Dendritic cell treated with granulocyte-macrophage colony-stimulating factor and Interleukin-4, amounts not matched to agents 40 ng/mL and 50 ng/mL, for 4 days (primary cell): Measurements from ENCODE around the gene GALNT16.

ENCODE experiments used
- H3K27ac Mint-ChIP-seq: one replicate; pipeline ENCODE4 v1.8.0; 2022; ENCODE audit warnings: mild to moderate bottlenecking, mixed read lengths
- H3K27me3 Mint-ChIP-seq: one replicate; pipeline ENCODE4 v1.8.0; 2022; ENCODE audit warnings: mild to moderate bottlenecking, mixed read lengths
- H3K36me3 Mint-ChIP-seq: one replicate; pipeline ENCODE4 v1.8.0; 2022; ENCODE audit warnings: low read depth, mixed read lengths
- H3K4me1 Mint-ChIP-seq: one replicate; pipeline ENCODE4 v1.8.0; 2022; ENCODE audit warnings: low read depth, mixed read lengths
- H3K4me3 Mint-ChIP-seq: one replicate; pipeline ENCODE4 v1.8.0; 2022; ENCODE audit warnings: mild to moderate bottlenecking, moderate library complexity, mixed read lengths
- H3K9me3 Mint-ChIP-seq: one replicate; pipeline ENCODE4 v1.8.0; 2022; ENCODE audit warnings: mixed read lengths
- intact Hi-C: fragments of 100-400 bp; cut with micrococcal nuclease; formaldehyde crosslinking; loops from one replicate; pipeline ENCODE4 v1.15.0; 2022

The GALNT16 gene

GRCh38 chr14:69334576-69334975, 74.6 kb downstream of the GALNT16 start:
- Mint-ChIP-seq H3K4me3 (no peak overlapping the region), H3K4me1 (peaks cover 9% of the 10 kb centered on the region), H3K27me3 (peaks cover 24% of the 10 kb centered on the region), H3K36me3 (no peaks in the 10 kb centered on the region), H3K27ac (no peak overlapping the region), H3K9me3 (no peaks in the 10 kb centered on the region)
- intact Hi-C loops = no loop called here

- no peaks in the 10 kb centered on the region for H3K36me3 Mint-ChIP-seq
- H3K27me3 Mint-ChIP-seq = peaks cover 24% of the 10 kb centered on the region
- H3K9me3 Mint-ChIP-seq = no peaks in the 10 kb centered on the region
- H3K4me1 Mint-ChIP-seq = peaks cover 9% of the 10 kb centered on the region
- H3K4me3 Mint-ChIP-seq = no peak overlapping the region
- no peak overlapping the region for H3K27ac Mint-ChIP-seq
- intact Hi-C loops = no loop called here
Observed at GRCh38 chr14:69335371-69335771, 75.4 kb downstream of the GALNT16 start.

GRCh38 chr14:69337984-69338383, 78.0 kb downstream of the GALNT16 start:
- intact Hi-C loops = no loop called here
- Mint-ChIP-seq H3K9me3 (no peaks in the 10 kb centered on the region), H3K27ac (no peak overlapping the region)

GRCh38 chr14:69339426-69339825, 79.5 kb downstream of the GALNT16 start:
- Mint-ChIP-seq H3K27me3 (peaks cover 19% of the 10 kb centered on the region), H3K36me3 (no peaks in the 10 kb centered on the region), H3K9me3 (no peaks in the 10 kb centered on the region), H3K27ac (no peak overlapping the region), H3K4me1 (peaks cover 9% of the 10 kb centered on the region), H3K4me3 (no peak overlapping the region)
- intact Hi-C loops = no loop called here

More at GRCh38 chr14:69337984-69338383, 78.0 kb downstream of the GALNT16 start:
- peaks cover 9% of the 10 kb centered on the region for H3K4me1 Mint-ChIP-seq
- no peaks in the 10 kb centered on the region for H3K36me3 Mint-ChIP-seq
- H3K4me3 Mint-ChIP-seq = no peak overlapping the region
- H3K27me3 Mint-ChIP-seq = peaks cover 26% of the 10 kb centered on the region

GRCh38 chr14:69342928-69343525, 83.1 kb downstream of the GALNT16 start:
- no peaks in the 10 kb centered on the region for H3K4me1 Mint-ChIP-seq
- intact Hi-C loops = loop anchor here (10.0 kb wide), 1 partner anchor 98 kb away; no protein-coding TSS in a partner anchor
- no peak overlapping the region for H3K27ac Mint-ChIP-seq
- no peaks in the 10 kb centered on the region for H3K36me3 Mint-ChIP-seq
- H3K27me3 Mint-ChIP-seq = peaks cover 21% of the 10 kb centered on the region
- H3K4me3 Mint-ChIP-seq = no peak overlapping the region
- H3K9me3 Mint-ChIP-seq = no peaks in the 10 kb centered on the region

- Mint-ChIP-seq H3K27me3 (peaks cover 21% of the 10 kb centered on the region), H3K27ac (no peak overlapping the region), H3K4me3 (no peak overlapping the region), H3K9me3 (no peaks in the 10 kb centered on the region), H3K4me1 (no peaks in the 10 kb centered on the region), H3K36me3 (no peaks in the 10 kb centered on the region)
- intact Hi-C loops = loop anchor here (10.0 kb wide), 1 partner anchor 99 kb away; no protein-coding TSS in a partner anchor
Observed at GRCh38 chr14:69344171-69344570, 84.2 kb downstream of the GALNT16 start.

GRCh38 chr14:69345402-69345801, 85.4 kb downstream of the GALNT16 start:
- Mint-ChIP-seq H3K4me1 (peaks cover under 1% of the 10 kb centered on the region), H3K9me3 (no peaks in the 10 kb centered on the region), H3K27ac (no peak overlapping the region), H3K27me3 (peaks cover 24% of the 10 kb centered on the region), H3K4me3 (no peak overlapping the region), H3K36me3 (no peaks in the 10 kb centered on the region)
- intact Hi-C loops = loop anchor here (10.0 kb wide), 1 partner anchor 101 kb away; no protein-coding TSS in a partner anchor

- peaks cover 14% of the 10 kb centered on the region for H3K4me1 Mint-ChIP-seq
- intact Hi-C loops = loop anchor here (10.0 kb wide), 1 partner anchor 102 kb away; no protein-coding TSS in a partner anchor
Observed at GRCh38 chr14:69346710-69347109, 86.8 kb downstream of the GALNT16 start.

GRCh38 chr14:69349091-69349777, 89.3 kb downstream of the GALNT16 start:
- no peaks in the 10 kb centered on the region for H3K9me3 Mint-ChIP-seq
- H3K27me3 Mint-ChIP-seq = peaks cover 16% of the 10 kb centered on the region
- intact Hi-C loops = loop anchor here (10.0 kb wide), 1 partner anchor 104 kb away; no protein-coding TSS in a partner anchor
- H3K4me1 Mint-ChIP-seq = peaks cover 33% of the 10 kb centered on the region
- H3K36me3 Mint-ChIP-seq = no peaks in the 10 kb centered on the region
- H3K27ac Mint-ChIP-seq = no peak overlapping the region
- H3K4me3 Mint-ChIP-seq = no peak overlapping the region

More at GRCh38 chr14:69346710-69347109, 86.8 kb downstream of the GALNT16 start:
- H3K27ac Mint-ChIP-seq = no peak overlapping the region
- no peaks in the 10 kb centered on the region for H3K9me3 Mint-ChIP-seq
- no peak overlapping the region for H3K4me3 Mint-ChIP-seq
- H3K27me3 Mint-ChIP-seq = peaks cover 22% of the 10 kb centered on the region
- no peaks in the 10 kb centered on the region for H3K36me3 Mint-ChIP-seq

GRCh38 chr14:69350892-69351291, 90.9 kb downstream of the GALNT16 start:
- Mint-ChIP-seq H3K4me1 (peaks cover 38% of the 10 kb centered on the region), H3K27ac (peak overlapping the region; percentile 26), H3K9me3 (no peaks in the 10 kb centered on the region), H3K36me3 (no peaks in the 10 kb centered on the region), H3K27me3 (peaks cover 14% of the 10 kb centered on the region), H3K4me3 (no peak overlapping the region)
- intact Hi-C loops = no loop called here

- Mint-ChIP-seq H3K4me1 (peaks cover 38% of the 10 kb centered on the region), H3K9me3 (no peaks in the 10 kb centered on the region), H3K4me3 (no peak overlapping the region), H3K27ac (peak overlapping the region; percentile 26), H3K27me3 (peaks cover 14% of the 10 kb centered on the region), H3K36me3 (no peaks in the 10 kb centered on the region)
- intact Hi-C loops = no loop called here
Observed at GRCh38 chr14:69351385-69351784, 91.4 kb downstream of the GALNT16 start.

GRCh38 chr14:69351911-69352310, 92.0 kb downstream of the GALNT16 start:
- intact Hi-C loops = no loop called here
- no peaks in the 10 kb centered on the region for H3K36me3 Mint-ChIP-seq

GRCh38 chr14:69353168-69353567, 93.2 kb downstream of the GALNT16 start:
- H3K27me3 Mint-ChIP-seq = peaks cover 11% of the 10 kb centered on the region
- intact Hi-C loops = no loop called here
- H3K36me3 Mint-ChIP-seq = no peaks in the 10 kb centered on the region
- H3K9me3 Mint-ChIP-seq = no peaks in the 10 kb centered on the region
- peak overlapping the region; percentile 26 for H3K27ac Mint-ChIP-seq
- no peak overlapping the region for H3K4me3 Mint-ChIP-seq
- peaks cover 38% of the 10 kb centered on the region for H3K4me1 Mint-ChIP-seq

More at GRCh38 chr14:69351911-69352310, 92.0 kb downstream of the GALNT16 start:
- Mint-ChIP-seq H3K4me1 (peaks cover 38% of the 10 kb centered on the region), H3K27ac (peak overlapping the region; percentile 26), H3K4me3 (no peak overlapping the region), H3K9me3 (no peaks in the 10 kb centered on the region), H3K27me3 (peaks cover 14% of the 10 kb centered on the region)

- intact Hi-C loops = no loop called here
- H3K4me1 Mint-ChIP-seq = peaks cover 38% of the 10 kb centered on the region
- no peaks in the 10 kb centered on the region for H3K9me3 Mint-ChIP-seq
- H3K4me3 Mint-ChIP-seq = no peak overlapping the region
- peaks cover 13% of the 10 kb centered on the region for H3K27me3 Mint-ChIP-seq
- no peaks in the 10 kb centered on the region for H3K36me3 Mint-ChIP-seq
- no peak overlapping the region for H3K27ac Mint-ChIP-seq
Observed at GRCh38 chr14:69354383-69355153, 94.6 kb downstream of the GALNT16 start.
